Frontal cortex (tissue), 4 donors: ENCODE measurements around the gene PLGRKT. TPM values are rescaled to one million over a fixed set of nuclear protein-coding genes. Genes with fewer than 3 reads are reported as not detected.
"Not testable (repeated sequence)": the region's sequence is repeated elsewhere in the genome, so short reads cannot be mapped to it uniquely, and the experiment has no call there.

Experiments
- DNase-seq, 2 donors: peaks; one replicate each; pipeline ENCODE4 v3.0.0; 2012; ENCODE audit warnings: low spot score in 2 of 2
- FAIRE-seq: peaks from 2 replicates; lab custom pipeline; 2012; peaks lifted over from hg19 to GRCh38; lab: Jason Lieb, UNC
- total RNA-seq: library from RNA; depleted of rRNA; stranded (reverse); fragments of >200 nt; gene quantifications from one replicate; pipeline ENCODE4 v1.2.3, GENCODE V29; 2014
- donor health status: control.
- donor health status: control.
- donor health status: control.

The PLGRKT gene
- total RNA-seq, 1 donor from 2014 or later, result 23.2 TPM

DNA sequence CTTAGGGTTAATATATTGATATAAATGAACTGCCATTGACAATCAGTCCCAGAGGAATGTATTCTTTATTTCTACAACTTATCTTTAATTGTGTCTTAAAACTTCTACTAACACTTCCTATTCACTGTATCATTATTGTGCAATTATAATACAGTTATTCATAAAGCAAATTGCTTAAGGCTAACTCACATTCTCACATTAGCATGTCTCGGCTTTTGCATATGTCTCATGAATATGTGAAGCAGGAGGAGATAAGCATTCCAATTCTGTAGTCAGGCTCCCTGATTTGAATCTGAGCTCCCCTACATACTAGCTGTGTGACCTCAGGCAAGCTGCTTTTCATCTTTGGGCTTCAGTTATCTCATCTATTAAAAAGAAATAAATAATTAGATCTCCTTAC is 45.4 kb downstream of the PLGRKT start:
- no peak for FAIRE-seq
- no peak for DNase-seq

DNA sequence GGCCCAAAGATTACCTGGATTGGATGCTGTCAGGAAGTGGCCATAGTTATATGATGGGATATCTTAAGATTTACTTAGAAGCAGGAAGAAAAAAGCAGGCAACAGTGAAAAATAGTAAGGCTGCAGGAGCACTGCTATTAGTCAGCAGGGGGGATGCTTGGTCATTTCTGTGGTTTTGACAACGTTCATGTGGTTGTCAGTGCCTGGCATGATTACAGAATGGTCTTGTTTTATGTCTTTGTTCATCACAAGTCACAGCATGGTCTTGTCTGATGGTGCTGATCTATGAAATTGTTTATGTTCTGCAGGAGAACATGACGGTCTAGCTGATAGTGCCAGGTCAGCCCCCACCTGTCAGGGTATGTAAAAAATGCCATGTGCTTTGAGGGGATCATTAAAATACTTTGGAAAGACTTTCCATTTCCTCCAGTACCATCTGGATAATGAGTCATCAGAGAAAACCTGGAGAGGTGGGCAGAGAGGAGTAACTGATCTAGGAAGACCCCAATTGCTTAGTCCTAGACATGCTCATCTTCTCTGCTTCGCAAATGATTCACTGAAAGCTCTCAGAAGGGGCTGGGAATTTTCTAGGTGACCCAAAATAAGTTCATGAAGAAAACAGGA is 48.5 kb downstream of the PLGRKT start:
- FAIRE-seq, result no peak
- no peak for DNase-seq

DNA sequence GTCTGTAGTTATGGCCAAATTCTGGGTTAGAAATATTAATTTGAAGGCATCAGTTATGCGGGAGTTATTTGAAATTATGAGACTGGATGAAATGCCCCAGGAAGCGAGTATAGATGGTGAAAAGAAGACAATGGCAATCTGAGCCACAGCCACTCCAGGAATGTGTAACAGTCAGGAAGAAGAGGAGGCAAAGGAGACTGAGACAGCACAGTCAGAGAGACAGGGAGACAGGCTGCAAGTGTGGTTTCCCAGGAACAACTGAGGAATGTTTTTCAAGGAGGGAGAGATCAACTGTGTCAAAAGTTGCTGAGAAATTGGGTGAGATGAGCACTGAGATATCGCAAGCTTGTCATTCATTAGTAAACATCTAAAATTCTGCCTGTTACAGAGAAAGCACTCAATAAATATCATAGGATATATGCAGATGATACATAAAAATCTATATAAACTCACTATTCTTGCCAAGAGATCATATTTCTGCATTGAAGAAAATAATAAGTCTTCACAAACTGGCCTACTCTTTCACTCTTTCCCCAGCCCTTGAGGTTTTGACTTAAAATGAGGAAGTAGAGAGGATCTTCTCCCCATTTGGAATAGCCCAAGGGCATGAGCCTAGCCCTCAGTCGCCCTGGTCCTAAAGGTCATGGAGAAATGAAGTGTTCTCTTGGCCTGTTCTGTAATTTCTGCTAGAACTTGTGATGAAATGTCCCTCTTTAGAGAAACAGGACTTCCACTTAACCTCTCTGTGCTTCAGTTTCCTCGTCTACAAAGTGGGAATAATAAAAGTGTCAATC is 49.5 kb downstream of the PLGRKT start:
- FAIRE-seq (no peak), DNase-seq (no peak)

DNA sequence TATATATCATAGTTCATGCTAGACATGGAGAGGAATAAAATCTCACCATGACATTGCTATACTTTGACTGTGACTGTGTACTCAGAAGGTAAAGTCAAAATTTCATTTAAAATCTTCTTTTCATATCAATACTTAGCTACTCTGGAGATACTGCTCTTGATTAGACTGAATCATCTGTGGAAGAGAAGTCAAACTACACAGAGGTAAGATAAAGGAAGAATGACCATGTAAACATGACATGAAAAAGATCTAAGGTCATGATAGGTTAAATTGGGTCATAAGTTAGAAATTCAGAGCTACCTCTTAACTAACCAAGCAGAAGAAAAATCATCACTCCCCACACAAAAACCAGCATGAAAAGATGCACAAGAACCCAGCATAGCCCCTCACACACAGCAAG is 53.3 kb downstream of the PLGRKT start:
- FAIRE-seq (no peak), DNase-seq (no peak)

DNA sequence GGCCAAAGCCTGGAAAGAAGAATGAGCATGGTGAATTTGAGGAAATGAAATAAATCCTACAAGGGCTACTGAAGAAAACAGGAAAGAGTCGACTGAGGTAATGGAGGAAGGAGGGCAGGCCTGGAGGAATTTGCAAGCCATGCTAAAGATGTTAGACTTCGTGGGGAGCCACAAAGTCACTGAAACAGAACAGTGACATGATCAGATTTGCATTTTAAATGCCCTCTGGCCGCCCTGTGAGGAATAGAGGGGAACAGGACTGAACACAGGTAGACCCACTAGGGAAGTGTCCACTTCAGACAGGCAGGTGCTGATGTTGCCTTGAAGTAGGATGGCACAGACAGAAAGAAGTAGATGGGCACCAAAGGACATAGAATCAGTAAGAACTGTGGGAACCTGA is 55.2 kb downstream of the PLGRKT start:
- no peak for DNase-seq
- no peak for FAIRE-seq

DNA sequence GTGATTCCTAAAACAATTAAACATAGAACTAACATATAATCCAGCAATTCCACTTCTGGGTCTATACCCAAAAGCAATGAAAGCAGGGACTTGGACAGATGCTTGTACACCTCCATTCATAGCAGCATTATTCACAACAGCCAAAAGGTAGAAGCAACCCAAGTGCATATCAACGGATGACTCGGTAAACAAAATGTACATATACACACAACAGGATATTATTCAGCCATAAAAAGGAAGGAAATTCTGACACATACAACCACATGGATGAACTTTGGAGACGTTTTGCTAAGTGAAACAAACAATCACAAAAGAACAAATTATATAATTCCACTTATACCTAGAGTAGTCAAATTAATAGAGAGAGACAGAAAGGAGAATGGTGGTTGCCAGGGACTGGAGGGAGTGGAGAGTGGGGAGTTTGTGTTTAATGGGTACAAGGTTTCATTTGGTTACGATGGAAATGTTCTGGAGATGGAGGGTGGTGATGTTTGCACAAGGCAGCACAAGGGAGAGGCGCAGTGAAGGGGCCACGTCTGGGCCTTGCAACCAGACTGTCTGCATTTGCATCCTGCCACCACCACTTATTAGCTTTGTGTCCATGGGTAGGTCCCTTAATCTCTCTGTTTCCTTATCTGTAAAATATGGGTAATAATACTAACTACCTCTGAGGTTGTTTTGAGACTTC is 61.8 kb downstream of the PLGRKT start:
- DNase-seq (no peak), FAIRE-seq (no peak)

DNA sequence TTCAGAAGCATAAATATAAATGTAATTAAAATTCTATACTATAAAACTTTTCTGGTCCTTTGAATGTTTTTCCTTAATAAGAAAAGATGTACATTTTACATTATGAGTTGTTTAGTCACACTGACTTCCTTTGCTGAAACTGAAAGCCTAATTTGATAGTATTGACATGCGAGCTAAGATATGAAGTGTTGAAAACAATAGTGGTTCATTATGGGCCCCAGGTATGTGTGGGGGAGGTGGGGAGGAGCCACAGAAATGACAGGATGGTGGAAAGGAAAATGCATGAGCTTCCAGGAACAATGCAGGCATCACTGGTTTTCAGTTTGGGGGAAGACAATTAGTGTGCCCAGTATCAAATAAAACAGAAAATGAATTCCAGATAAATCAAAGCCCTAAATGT is 62.6 kb downstream of the PLGRKT start:
- no peak for FAIRE-seq
- DNase-seq, result no peak

DNA sequence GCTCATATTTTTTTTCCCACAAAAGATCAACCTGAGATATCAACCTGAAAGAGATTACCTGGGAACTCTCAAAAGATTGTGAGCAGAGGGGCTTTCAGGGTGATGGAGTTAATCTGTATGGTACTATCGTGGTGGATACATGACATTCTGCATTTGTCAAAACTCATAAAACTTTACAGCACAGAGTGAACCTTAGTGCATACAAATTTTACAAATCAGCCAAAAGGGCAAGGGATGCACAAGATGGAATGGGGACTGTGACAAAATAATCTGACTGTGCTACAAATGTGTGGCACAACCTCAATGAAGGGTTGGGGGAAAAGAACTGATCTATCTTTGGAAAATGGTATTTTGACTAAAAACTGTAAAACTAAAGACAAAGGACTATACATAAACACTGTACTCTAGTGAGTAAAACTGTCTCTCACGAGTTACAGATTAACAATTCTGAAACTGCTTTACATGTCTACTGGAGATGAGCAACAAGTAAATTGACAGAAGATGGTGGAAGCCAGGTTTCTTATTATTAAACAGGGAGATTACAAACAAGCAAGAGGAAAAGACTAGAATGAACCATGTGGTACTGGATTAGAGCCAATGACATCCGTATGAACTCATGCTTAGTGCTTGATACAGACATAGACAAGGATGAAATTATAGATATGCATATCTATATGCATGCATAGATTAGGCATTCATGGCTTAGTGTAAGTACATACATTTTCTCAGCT is 73.3 kb downstream of the PLGRKT start:
- FAIRE-seq (no peak), DNase-seq (no peak)

DNA sequence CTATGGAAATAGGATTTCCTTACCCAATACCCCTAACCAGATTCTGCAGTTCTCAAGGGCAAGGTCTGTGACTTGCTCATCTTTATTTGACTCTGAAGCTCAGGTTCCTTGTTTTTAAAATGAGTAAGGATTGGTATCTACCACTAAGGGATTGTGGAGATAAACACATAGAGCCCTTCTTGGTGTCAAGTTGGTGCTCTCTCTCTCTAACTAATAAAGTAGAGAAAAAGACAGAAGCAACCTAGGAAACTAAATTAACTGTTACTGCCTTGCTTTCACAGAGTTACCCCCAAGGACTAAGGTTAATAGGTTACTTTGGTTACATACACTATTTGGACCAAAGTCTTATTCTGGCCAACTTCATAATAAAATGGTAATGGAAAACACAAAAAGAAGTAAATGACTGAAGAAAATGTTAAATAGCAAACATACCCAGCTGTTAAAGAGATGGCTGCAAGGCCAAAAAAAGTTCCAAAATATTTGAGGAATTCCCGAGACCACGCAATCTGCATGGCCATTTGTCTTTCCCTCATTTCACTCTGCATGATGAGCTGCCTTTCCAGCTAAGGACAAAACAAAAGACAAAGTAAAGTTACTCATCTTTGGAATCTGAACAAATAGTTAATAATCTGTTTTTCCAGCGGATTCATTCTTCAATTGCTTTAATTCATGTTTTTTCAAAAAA is 76.3 kb downstream of the PLGRKT start:
- DNase-seq (no peak), FAIRE-seq (no peak)

DNA sequence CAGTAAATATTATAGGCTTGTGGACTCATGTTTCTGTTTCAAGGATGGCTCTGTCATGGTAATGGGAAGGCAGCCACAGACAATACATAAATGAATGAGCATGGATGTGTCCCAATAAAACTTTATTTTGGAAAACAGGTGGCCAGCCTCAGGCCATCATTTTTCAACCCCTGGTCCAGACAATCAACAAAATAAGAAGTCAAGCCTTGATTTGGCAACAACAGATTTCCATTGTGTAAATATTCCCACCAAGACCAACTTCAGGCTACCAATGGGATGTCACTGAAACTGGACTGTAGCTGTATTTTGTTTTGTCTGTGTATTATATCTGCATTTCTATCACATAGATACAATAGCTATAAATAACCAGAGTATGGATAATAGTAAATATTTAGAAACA is 77.4 kb downstream of the PLGRKT start:
- DNase-seq (no peak), FAIRE-seq (no peak)

DNA sequence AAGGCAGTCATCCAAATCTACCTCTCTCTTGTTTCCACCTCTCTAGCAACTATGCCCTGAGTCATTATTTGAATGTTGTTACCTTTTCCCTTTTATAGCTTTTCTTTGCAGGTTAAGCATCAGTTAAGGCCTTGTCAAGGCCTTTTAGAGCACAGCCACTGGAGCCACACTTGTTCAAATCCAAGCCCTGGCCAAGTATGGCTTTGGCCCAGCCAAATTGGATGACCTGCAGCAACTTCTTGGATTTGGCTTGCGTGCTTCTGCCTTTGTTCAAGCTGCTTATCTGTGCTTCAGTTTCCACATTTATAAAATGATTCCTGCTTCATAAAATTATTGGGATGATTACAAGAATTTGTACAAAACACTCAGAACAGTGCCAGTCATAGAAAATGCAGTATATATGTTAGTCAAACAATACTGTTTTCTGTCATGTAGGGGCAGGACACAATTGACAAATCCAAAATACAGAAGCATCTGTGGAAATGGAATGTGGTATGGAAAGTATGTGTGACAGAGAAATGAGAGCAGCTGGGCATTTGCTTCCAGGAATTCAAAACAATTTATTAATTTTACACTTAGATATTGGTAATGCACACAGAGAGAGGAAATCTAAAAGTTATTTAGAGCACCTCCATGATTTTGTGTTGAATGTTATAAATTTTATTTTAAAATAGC is 80.2 kb downstream of the PLGRKT start:
- no peak for DNase-seq
- FAIRE-seq, result no peak

DNA sequence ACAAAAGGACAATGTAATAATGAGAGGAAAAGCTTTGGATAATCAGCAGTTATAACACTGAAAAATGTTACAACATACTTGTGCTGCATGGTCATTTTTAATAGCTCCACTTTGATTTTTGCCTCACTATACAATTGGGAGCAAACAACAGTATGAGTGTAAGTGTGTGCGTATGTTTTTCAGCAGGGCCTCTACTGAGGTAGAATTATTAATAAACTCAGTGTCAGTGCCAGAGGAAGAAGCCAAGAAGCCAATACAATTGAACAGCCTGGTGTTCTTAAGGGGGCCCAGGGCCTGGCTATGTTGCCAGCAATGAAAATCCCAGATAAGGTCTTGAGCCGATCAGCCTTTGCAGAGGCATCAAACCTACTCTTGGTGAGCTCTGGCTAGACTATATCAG is 81.9 kb downstream of the PLGRKT start:
- FAIRE-seq (no peak), DNase-seq (no peak)

DNA sequence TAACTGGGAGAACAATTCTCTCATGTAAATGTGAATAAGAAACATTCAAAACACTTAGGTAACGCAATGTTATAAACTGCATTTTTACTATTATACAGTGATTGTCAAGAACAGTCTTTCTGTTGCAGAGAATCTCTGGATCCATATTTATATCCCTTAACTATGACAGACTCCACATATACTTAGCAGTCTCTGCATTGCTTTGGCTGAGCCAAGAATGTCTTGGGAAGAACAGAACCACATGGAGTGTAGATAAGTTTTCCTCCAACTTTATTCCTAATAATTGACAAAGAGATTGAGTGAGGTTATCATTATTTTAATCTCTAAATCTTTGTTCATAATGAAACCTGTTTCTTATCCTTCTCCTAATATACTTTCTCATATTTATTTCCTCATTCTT is 82.5 kb downstream of the PLGRKT start:
- no peak for FAIRE-seq
- no peak for DNase-seq

DNA sequence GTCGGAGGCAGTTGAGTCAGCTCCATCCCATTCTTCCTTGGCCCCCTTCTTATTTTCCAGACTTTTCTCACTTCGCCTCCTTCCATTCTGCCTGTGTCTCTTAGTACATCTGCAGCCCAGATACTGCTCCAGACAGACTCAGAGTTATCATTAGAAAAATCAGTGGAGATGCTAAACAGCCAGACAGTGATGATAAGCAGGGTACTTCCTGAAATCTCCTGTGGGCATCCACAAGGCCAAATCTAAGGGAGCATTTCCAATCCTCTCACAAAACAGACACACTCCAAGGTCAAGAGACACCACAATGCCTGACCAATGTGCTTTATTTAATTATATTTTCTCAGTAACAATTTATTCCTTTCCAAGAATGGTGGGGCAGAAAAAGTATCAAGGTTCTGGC is 83.5 kb downstream of the PLGRKT start:
- FAIRE-seq (no peak), DNase-seq (no peak)

DNA sequence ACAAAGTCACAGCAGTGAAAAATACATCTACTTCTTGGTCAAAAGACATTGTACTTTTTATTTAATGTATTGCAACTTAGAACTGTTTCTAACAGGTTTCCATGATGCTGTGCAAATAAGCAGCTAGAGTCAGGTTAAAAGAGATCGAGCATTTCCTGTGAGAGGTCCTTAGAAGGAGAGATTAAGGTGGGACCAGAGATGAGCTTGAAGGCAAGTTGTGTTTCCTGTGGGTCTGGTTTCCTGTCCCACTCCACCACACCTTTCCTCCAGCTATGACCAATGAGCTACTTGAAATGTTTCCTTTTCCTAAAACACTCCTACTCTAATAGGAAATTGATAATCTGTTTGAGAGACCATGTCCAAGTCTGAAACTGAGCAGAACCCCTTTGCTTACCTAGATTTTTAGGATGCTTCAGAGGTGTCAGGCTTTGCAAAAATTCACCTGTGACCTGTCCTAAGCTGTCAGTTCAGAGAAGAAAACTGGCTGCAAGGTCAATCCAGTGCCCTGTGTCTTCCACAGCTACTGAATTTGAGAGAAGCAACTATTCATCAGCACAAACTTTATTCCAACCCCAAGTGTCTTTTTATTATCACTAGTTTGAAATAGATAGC is 85.0 kb downstream of the PLGRKT start:
- DNase-seq (no peak), FAIRE-seq (no peak)

DNA sequence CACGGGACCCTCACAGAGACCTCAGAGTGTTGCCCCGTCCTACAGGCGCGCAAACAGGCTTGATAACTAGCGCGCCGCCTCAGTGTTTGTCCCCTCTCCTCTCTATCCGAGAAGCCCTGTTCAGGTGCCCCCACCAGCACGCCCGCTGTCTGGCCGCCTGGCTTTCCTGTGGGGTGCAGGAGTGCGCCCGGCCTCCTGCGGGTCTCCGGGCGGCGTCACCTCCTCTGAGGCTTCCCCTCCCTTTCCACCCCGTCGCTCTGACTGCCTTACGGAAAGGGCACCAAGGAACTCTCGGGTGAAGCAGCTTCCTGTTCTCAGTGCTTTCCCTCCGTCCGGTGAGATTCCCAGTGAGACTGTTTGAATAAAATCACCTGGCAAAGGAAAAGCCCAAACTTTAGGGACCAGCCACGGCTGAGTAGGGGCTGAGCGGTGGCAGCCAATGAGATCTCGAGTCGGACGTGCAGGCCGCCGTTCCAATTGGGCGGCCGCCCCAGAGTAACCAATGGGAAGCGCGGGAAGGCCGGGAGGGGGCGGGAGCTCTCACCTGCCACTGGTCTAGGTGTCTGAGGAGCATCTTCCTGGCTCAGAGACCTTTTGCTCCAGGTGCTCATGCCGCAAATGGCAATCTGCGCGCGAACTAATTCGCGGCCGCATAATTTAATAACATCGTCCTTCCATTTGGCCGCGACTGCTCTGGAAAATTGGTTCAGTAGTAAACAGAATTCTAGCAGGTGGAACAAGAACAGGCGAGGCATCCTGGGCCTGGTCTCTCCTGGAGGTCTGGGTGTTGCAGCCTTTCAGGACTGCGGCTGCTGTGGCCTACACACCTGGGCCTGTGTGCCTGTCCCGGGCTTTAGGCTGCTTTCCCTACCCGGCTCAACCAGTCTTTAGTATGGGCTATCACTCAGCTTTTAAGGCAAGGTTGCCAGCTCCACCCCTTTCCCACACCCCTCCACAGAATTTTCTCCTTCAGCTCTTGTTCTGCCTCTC is 98.4 kb downstream of the PLGRKT start, which contains the start of gene RLN1:
TSS of gene RLN1 (minus strand) at position 885 of the 990 bp plus-strand sequence. CDS start at position 755, 130 bp downstream.
- peak; percentile 71 for FAIRE-seq

DNA sequence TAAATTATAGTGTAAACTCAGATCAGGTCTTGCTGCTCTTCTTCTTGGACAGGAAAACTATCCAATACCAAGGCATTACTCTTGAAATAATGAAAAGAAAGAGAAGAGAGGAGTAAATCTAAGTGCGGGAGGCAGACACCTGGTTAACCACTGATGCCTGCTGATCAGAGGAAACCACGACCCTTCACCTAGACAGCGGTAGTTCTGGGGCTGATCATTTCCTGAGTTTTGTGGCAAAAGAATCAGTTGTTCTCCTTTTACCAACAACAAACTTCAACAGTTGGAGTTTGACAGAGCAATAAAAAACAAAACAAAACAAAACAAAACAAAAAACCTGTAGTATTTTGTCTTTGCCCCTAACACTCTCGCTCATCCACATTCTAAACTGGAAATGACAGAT is 101.0 kb downstream of the PLGRKT start:
- FAIRE-seq, result no peak

More for the DNA sequence above, 98.4 kb downstream of the PLGRKT start, which contains the start of gene RLN1:
- not testable (repeated sequence) for DNase-seq

DNA sequence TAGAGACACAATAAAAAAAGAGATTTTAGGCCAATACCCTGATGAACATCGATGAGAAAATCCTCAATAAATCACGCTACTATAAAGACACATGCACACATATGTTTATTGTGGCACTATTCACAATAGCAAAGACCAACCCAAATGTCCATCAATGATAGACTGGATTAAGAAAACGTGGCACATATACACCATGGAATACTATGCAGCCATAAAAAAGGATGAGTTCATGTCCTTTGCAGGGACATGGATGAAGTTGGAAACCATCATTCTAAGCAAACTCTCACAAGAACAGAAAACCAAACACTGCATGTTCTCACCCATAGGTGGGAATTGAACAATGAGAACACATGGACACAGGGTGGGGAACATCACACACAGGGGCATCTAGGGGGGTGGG is 106.4 kb downstream of the PLGRKT start:
- not testable (repeated sequence) for FAIRE-seq, DNase-seq

More for the DNA sequence above, 101.0 kb downstream of the PLGRKT start:
- no peak for DNase-seq
